Measurements from ENCODE around the gene IL24. TPM values are rescaled to one million over a fixed set of nuclear protein-coding genes. Genes with fewer than 3 reads are reported as not detected.

Gene IL24
- total RNA-seq, 1 donor from 2014 or later, result not detected

DNA sequence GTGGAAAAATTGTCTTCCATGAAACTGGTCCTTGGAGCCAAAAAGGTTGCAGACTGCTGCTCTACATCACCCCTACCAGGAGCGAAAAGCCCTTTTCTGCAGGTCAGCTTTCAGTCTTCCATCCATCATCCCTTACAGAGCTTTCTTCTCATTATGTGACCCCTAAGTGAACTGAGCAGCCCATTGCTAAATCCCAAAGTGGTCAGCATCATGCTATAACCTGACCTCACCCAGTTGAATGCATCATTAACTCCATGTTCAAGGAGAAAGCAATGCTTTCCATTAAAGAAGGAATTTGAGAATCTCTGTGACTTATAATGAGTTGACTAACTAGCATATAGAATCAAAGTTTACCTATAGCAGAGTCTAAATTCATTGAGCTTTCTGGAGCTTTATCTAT lies 10.4 kb upstream of the IL24 start:
- Mint-ChIP-seq H3K4me1 (peaks cover 4% of the 10 kb centered on the region), H3K36me3 (no peaks in the 10 kb centered on the region), H3K27ac (no peak overlapping the region), H3K4me3 (no peak overlapping the region), H3K9me3 (peaks cover 9% of the 10 kb centered on the region), H3K27me3 (ENCODE audit: low read depth) (peaks cover 10% of the 10 kb centered on the region)
- TF ChIP-seq CTCF (IDR thresholded peaks at IDR 0.05; ENCODE audit: unreplicated experiment), result no peak
- no peak for DNase-seq (ENCODE audit: low spot score in 2 of 2, unreplicated experiment in 2 of 2)

DNA sequence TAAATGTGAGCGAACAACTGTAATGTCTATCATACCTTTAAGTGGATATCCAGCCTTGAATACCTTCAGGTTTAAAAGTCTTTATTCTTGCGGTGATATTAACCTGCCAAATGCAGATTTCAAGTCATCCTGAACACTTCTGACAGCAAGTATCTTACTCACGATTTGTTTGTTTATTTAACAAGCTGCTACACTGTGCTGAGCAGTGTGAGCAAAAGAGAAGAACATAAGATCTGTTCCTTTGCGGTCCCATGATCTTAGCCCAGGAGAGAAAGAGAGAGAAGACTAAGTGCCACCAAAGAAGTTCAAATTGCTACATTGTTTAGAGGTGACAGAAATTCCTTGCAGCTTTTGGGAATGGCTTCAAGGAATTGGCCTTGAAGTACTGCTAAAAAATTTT lies 9.5 kb upstream of the IL24 start:
- Mint-ChIP-seq H3K36me3 (no peaks in the 10 kb centered on the region), H3K27me3 (ENCODE audit: low read depth) (peaks cover 10% of the 10 kb centered on the region), H3K9me3 (peaks cover 5% of the 10 kb centered on the region), H3K4me1 (peaks cover 4% of the 10 kb centered on the region), H3K4me3 (no peak overlapping the region), H3K27ac (no peak overlapping the region)
- no peak for TF ChIP-seq CTCF (IDR thresholded peaks at IDR 0.05; ENCODE audit: unreplicated experiment)
- no peak for DNase-seq (ENCODE audit: low spot score in 2 of 2, unreplicated experiment in 2 of 2)

- Mint-ChIP-seq H3K4me1 (peaks cover 9% of the 10 kb centered on the region), H3K4me3 (no peak overlapping the region), H3K36me3 (no peaks in the 10 kb centered on the region), H3K27me3 (ENCODE audit: low read depth) (peaks cover 8% of the 10 kb centered on the region), H3K9me3 (no peaks in the 10 kb centered on the region), H3K27ac (no peak overlapping the region)
- DNase-seq (ENCODE audit: low spot score in 2 of 2, unreplicated experiment in 2 of 2), result no peak
- no peak for TF ChIP-seq CTCF (IDR thresholded peaks at IDR 0.05; ENCODE audit: unreplicated experiment)
Observed at GRCh38 chr1:206890125-206891060, 6.8 kb upstream of the IL24 start.

DNA sequence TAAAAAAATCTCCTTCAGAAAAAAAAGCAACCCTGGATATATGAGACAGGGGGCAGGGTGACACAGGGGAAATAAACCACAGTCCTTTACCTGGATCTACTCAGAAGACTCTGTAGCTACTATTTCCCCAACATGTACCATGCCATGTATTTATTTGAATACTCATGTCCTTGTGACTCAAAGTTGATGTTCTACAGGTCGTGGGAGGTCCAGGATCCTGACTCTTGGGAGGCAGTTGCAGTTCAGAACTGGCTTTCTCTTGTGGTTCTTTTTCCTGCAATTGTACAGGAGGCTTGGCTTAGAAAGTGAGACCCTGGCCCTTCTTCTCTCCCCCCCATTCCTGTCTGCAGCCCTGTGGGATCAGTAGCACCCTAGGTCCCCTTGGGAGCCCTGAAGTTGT lies 5.8 kb upstream of the IL24 start:
- peaks cover 8% of the 10 kb centered on the region for H3K27me3 Mint-ChIP-seq (ENCODE audit: low read depth)
- no peak overlapping the region for H3K27ac Mint-ChIP-seq
- H3K9me3 Mint-ChIP-seq, result no peaks in the 10 kb centered on the region
- H3K4me1 Mint-ChIP-seq, result peaks cover 11% of the 10 kb centered on the region
- no peak for TF ChIP-seq CTCF (IDR thresholded peaks at IDR 0.05; ENCODE audit: unreplicated experiment)
- no peak overlapping the region for H3K4me3 Mint-ChIP-seq
- DNase-seq (ENCODE audit: low spot score in 2 of 2, unreplicated experiment in 2 of 2), result no peak
- no peaks in the 10 kb centered on the region for H3K36me3 Mint-ChIP-seq

DNA sequence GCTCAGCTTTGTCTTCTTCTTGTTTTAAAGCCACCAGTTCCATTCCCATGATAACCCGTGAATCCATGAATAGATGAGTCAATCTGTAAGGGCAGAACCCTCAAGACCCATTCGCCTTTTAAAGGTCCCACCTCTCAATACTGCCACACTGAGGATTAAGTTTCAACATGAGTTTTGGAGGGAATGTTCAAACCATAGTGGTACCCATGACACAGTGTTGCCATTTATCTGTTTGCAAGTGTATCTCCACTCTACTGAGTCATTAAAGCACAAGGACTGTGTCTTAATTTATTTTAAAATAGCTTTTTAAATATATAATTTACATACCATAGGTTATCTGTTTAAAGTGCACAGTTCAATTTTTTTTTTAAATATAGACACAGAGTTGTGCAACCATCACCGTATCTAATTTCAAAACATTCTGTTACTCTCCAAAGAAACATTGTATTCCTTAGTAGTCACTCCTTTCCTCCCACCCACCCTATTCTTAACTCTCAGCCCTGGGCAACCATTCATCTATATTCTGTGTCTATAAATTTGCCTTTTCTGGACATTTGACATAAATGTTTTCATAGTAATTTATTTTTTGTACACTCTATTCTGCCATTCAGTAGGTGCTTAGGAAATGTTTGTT lies 4.8 kb upstream of the IL24 start:
- DNase-seq (ENCODE audit: low spot score in 2 of 2, unreplicated experiment in 2 of 2), result no peak
- peaks cover 6% of the 10 kb centered on the region for H3K27me3 Mint-ChIP-seq (ENCODE audit: low read depth)
- TF ChIP-seq CTCF (IDR thresholded peaks at IDR 0.05; ENCODE audit: unreplicated experiment), result no peak
- H3K9me3 Mint-ChIP-seq, result no peaks in the 10 kb centered on the region
- H3K36me3 Mint-ChIP-seq, result no peaks in the 10 kb centered on the region
- peaks cover 11% of the 10 kb centered on the region for H3K4me1 Mint-ChIP-seq
- no peak overlapping the region for H3K27ac Mint-ChIP-seq
- no peak overlapping the region for H3K4me3 Mint-ChIP-seq

Measured in mesothelial cell of epicardium (in vitro differentiated cells).